Astrocyte (in vitro differentiated cells and primary cell): ENCODE results near the gene INPP5F. TPM values are rescaled to one million over a fixed set of nuclear protein-coding genes. Genes with fewer than 3 reads are reported as not detected.

Experiments used
- DNase-seq: peaks from one replicate; pipeline ENCODE4 v3.0.0-alpha.2; 2010; ENCODE audit warnings: low read depth
- FAIRE-seq: peaks from 2 replicates; lab custom pipeline; 2011; peaks lifted over from hg19 to GRCh38; lab: Jason Lieb, UNC
- H2AFZ ChIP-seq: 2 replicates; pipeline ENCODE4 v1.6.0; 2012; ENCODE audit warnings: low read depth, low read length, inconsistent platforms
- H3K27ac ChIP-seq: 2 replicates; pipeline ENCODE4 v1.5.1; 2011; ENCODE audit warnings: low read depth, low read length, inconsistent platforms
- H3K27me3 ChIP-seq: 2 replicates; pipeline ENCODE4 v1.6.0; 2011; ENCODE audit warnings: low read length, inconsistent platforms; ENCODE audit not compliant: insufficient read depth
- H3K36me3 ChIP-seq: 2 replicates; pipeline ENCODE4 v1.5.1; 2011; ENCODE audit warnings: low read length, inconsistent platforms; ENCODE audit not compliant: insufficient read depth
- H3K4me1 ChIP-seq: 2 replicates; pipeline ENCODE4 v1.5.1; 2011; ENCODE audit warnings: low read length, inconsistent platforms; ENCODE audit not compliant: insufficient read depth
- H3K4me2 ChIP-seq: 2 replicates; pipeline ENCODE4 v1.6.0; 2012; ENCODE audit warnings: low read length, inconsistent platforms
- H3K4me3 ChIP-seq: 2 replicates; pipeline ENCODE4 v1.5.1; 2011; ENCODE audit warnings: low read depth, mild to moderate bottlenecking, low read length, inconsistent platforms; ENCODE audit not compliant: insufficient read depth
- H3K79me2 ChIP-seq: 2 replicates; pipeline ENCODE4 v1.6.0; 2012; ENCODE audit warnings: mild to moderate bottlenecking, low read length, inconsistent platforms; ENCODE audit not compliant: insufficient read depth
- H3K9ac ChIP-seq: 2 replicates; pipeline ENCODE4 v1.6.0; 2012; ENCODE audit warnings: mild to moderate bottlenecking, low read length, inconsistent platforms
- H3K9me3 ChIP-seq: 2 replicates; pipeline ENCODE4 v1.5.1; 2012; ENCODE audit warnings: low read depth, mild to moderate bottlenecking, low read length, inconsistent platforms; ENCODE audit not compliant: insufficient read depth
- H4K20me1 ChIP-seq: 2 replicates; pipeline ENCODE4 v1.6.0; 2012; ENCODE audit warnings: low read length, inconsistent platforms; ENCODE audit not compliant: insufficient read depth
- H3K27ac Mint-ChIP-seq: one replicate; pipeline ENCODE4 v1.8.0; 2021; ENCODE audit warnings: mild to moderate bottlenecking, mixed read lengths; ENCODE audit not compliant: unreplicated experiment
- H3K27me3 Mint-ChIP-seq: one replicate; pipeline ENCODE4 v1.8.0; 2021; ENCODE audit warnings: low read depth, mixed read lengths; ENCODE audit not compliant: unreplicated experiment
- H3K36me3 Mint-ChIP-seq: one replicate; pipeline ENCODE4 v1.8.0; 2021; ENCODE audit warnings: low read depth, mixed read lengths; ENCODE audit not compliant: unreplicated experiment
- H3K4me1 Mint-ChIP-seq: one replicate; pipeline ENCODE4 v1.8.0; 2021; ENCODE audit warnings: low read depth, mixed read lengths; ENCODE audit not compliant: unreplicated experiment
- H3K4me3 Mint-ChIP-seq: one replicate; pipeline ENCODE4 v1.8.0; 2021; ENCODE audit warnings: mild to moderate bottlenecking, moderate library complexity, mixed read lengths; ENCODE audit not compliant: unreplicated experiment
- H3K9me3 Mint-ChIP-seq: one replicate; pipeline ENCODE4 v1.8.0; 2021; ENCODE audit warnings: mild to moderate bottlenecking, mixed read lengths; ENCODE audit not compliant: unreplicated experiment
- EZH2 ChIP-seq: IDR thresholded peaks from 2 replicates; pipeline ENCODE4 v1.6.1; 2012; ENCODE audit warnings: mild to moderate bottlenecking, low read length, inconsistent platforms; ENCODE audit not compliant: insufficient read depth
- total RNA-seq: library from RNA; stranded (reverse); gene quantifications from 2 replicates; pipeline ENCODE4 v1.2.1, GENCODE V29; 2021
- TF ChIP-seq, protein P1 (sequence below): IDR thresholded peaks from 2 replicates; pipeline ENCODE4 v1.5.1; 2011; ENCODE audit warnings: low read depth, mild to moderate bottlenecking, inconsistent platforms, low read length, moderate library complexity; ENCODE audit not compliant: insufficient read depth

The INPP5F gene
- total RNA-seq, 1 donor from 2014 or later, result 101 TPM

DNA sequence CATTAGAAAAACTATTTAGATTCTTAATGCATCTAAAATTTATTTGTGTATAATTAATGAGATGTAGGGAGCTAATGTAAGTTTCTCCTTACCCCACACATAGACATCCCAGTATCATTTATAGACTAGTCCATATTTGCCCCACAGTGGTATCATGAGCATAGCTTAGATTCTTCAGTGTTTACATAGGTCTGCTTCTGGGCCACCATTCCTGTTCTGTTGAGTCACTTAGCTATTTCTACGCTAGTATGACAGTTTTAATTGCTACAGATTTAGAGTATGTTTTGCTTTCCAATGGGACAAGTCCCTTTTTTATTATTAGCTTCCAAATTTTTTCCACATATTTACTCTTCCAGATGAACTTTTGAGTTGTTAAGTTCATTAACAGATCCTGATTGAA lies 77.4 kb downstream of the INPP5F start:
- no peak for TF ChIP-seq EZH2
- Mint-ChIP-seq H3K4me1 (peaks cover 53% of the 10 kb centered on the region), H3K9me3 (no peaks in the 10 kb centered on the region), H3K27ac (peak overlapping the region; percentile 95), H3K4me3 (no peak overlapping the region), H3K36me3 (no peaks in the 10 kb centered on the region), H3K27me3 (no peaks in the 10 kb centered on the region)
- Histone ChIP-seq H2AFZ (no peak overlapping the region), H4K20me1 (no peaks in the 10 kb centered on the region), H3K4me2 (peak overlapping the region; percentile 49), H3K4me1 (peaks cover 10% of the 10 kb centered on the region), H3K36me3 (peaks cover 2% of the 10 kb centered on the region), H3K27ac (peak overlapping the region; percentile 17), H3K79me2 (no peaks in the 10 kb centered on the region), H3K4me3 (no peak overlapping the region), H3K9me3 (no peaks in the 10 kb centered on the region), H3K27me3 (no peaks in the 10 kb centered on the region), H3K9ac (no peak overlapping the region)
- FAIRE-seq, result peak; percentile 80
- peak; percentile 75 for DNase-seq

DNA sequence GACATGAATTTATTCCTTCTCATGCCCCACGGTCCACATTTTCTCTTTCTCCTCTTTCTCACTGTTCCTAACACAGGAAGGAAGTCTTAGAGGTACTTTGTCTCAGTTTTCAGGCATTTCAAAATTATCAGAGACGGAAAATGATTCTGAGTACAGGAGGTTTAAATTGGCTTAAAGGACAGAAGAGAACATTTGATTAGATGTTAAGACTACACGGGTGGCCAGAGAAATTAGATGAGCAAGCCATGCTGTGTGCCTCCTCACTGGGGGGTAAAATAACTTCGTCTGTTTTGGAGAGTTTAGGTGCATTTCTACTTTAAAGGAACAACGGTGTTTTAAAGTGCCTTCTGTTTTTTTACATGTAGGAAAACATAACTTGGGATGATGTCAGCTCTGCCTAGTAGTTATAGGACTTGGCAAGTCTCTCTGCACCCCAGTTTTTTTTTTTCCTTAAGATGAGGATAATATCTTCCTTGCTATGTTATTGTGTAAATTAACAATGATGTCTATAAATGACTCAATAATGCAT lies 79.9 kb downstream of the INPP5F start:
- no peaks in the 10 kb centered on the region for H4K20me1 ChIP-seq
- no peaks in the 10 kb centered on the region for H3K9me3 ChIP-seq
- Mint-ChIP-seq H3K4me1 (peaks cover 50% of the 10 kb centered on the region), H3K36me3 (no peaks in the 10 kb centered on the region), H3K4me3 (no peak overlapping the region), H3K9me3 (no peaks in the 10 kb centered on the region), H3K27me3 (no peaks in the 10 kb centered on the region), H3K27ac (peak overlapping the region; percentile 67)
- H3K27me3 ChIP-seq, result no peaks in the 10 kb centered on the region
- no peak overlapping the region for H2AFZ ChIP-seq
- no peak for DNase-seq
- no peaks in the 10 kb centered on the region for H3K36me3 ChIP-seq
- H3K4me2 ChIP-seq, result peak overlapping the region; percentile 64
- TF ChIP-seq, protein P1, sequence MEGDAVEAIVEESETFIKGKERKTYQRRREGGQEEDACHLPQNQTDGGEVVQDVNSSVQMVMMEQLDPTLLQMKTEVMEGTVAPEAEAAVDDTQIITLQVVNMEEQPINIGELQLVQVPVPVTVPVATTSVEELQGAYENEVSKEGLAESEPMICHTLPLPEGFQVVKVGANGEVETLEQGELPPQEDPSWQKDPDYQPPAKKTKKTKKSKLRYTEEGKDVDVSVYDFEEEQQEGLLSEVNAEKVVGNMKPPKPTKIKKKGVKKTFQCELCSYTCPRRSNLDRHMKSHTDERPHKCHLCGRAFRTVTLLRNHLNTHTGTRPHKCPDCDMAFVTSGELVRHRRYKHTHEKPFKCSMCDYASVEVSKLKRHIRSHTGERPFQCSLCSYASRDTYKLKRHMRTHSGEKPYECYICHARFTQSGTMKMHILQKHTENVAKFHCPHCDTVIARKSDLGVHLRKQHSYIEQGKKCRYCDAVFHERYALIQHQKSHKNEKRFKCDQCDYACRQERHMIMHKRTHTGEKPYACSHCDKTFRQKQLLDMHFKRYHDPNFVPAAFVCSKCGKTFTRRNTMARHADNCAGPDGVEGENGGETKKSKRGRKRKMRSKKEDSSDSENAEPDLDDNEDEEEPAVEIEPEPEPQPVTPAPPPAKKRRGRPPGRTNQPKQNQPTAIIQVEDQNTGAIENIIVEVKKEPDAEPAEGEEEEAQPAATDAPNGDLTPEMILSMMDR, result no peak
- TF ChIP-seq EZH2, result no peak
- peak overlapping the region; percentile 10 for H3K27ac ChIP-seq
- H3K79me2 ChIP-seq, result no peaks in the 10 kb centered on the region
- peaks cover 10% of the 10 kb centered on the region for H3K4me1 ChIP-seq
- H3K9ac ChIP-seq, result peak overlapping the region; percentile 47
- no peak for FAIRE-seq
- H3K4me3 ChIP-seq, result no peak overlapping the region

- Mint-ChIP-seq H3K36me3 (no peaks in the 10 kb centered on the region), H3K9me3 (no peaks in the 10 kb centered on the region), H3K4me3 (no peak overlapping the region), H3K4me1 (peaks cover 48% of the 10 kb centered on the region), H3K27me3 (no peaks in the 10 kb centered on the region), H3K27ac (no peak overlapping the region)
- H4K20me1 ChIP-seq, result no peaks in the 10 kb centered on the region
- H3K27ac ChIP-seq, result no peak overlapping the region
- no peaks in the 10 kb centered on the region for H3K9me3 ChIP-seq
- H2AFZ ChIP-seq, result no peak overlapping the region
- TF ChIP-seq, protein P1, result no peak
- no peak for TF ChIP-seq EZH2
- H3K79me2 ChIP-seq, result no peaks in the 10 kb centered on the region
- no peak for DNase-seq
- H3K4me1 ChIP-seq, result peaks cover 10% of the 10 kb centered on the region
- no peak overlapping the region for H3K4me2 ChIP-seq
- H3K27me3 ChIP-seq, result no peaks in the 10 kb centered on the region
- no peak overlapping the region for H3K9ac ChIP-seq
- no peak for FAIRE-seq
- no peaks in the 10 kb centered on the region for H3K36me3 ChIP-seq
- no peak overlapping the region for H3K4me3 ChIP-seq
These were observed 80.7 kb downstream of the INPP5F start for GRCh38 chr10:119806334-119807130.
